Progenitor cell of endocrine pancreas (in vitro differentiated cells): Measurements from ENCODE around the gene ZBTB1. TPM values are rescaled to one million over a fixed set of nuclear protein-coding genes. Genes with fewer than 3 reads are reported as not detected.
A peak's percentile ranks its signal among the peaks of the same experiment; 100 is the strongest.

Source experiments
- DNase-seq: peaks from one replicate; pipeline ENCODE4 v3.0.0; 2021; ENCODE audit warnings: low spot score; ENCODE audit not compliant: unreplicated experiment
- H3K27ac Mint-ChIP-seq: 2 replicates; pipeline ENCODE4 v1.8.0; 2021; ENCODE audit warnings: mild to moderate bottlenecking, moderate library complexity, mixed read lengths
- H3K27me3 Mint-ChIP-seq: 2 replicates; pipeline ENCODE4 v1.8.0; 2021; ENCODE audit warnings: mixed read lengths
- H3K36me3 Mint-ChIP-seq: 2 replicates; pipeline ENCODE4 v1.8.0; 2022; ENCODE audit warnings: mixed read lengths; ENCODE audit not compliant: insufficient read depth
- H3K4me1 Mint-ChIP-seq: 2 replicates; pipeline ENCODE4 v1.8.0; 2021; ENCODE audit warnings: low read depth, mixed read lengths
- H3K4me3 Mint-ChIP-seq: 2 replicates; pipeline ENCODE4 v1.8.0; 2021; ENCODE audit warnings: low read depth, mild to moderate bottlenecking, moderate library complexity, mixed read lengths
- H3K9me3 Mint-ChIP-seq: 2 replicates; pipeline ENCODE4 v1.8.0; 2021; ENCODE audit warnings: low read depth, mixed read lengths
- total RNA-seq: library from RNA; stranded (reverse); gene quantifications from 2 replicates; pipeline ENCODE4 v1.2.1, GENCODE V29; 2021
- TF ChIP-seq, protein P1 (sequence below): fragments of 200-600 bp; sonication (generic); IDR thresholded peaks from one replicate; pipeline ENCODE4 v1.5.0; 2021; ENCODE audit warnings: antibody characterized with exemption, mild to moderate bottlenecking; ENCODE audit not compliant: unreplicated experiment

The ZBTB1 gene
- total RNA-seq, 1 donor from 2014 or later = 43.6 TPM

DNA sequence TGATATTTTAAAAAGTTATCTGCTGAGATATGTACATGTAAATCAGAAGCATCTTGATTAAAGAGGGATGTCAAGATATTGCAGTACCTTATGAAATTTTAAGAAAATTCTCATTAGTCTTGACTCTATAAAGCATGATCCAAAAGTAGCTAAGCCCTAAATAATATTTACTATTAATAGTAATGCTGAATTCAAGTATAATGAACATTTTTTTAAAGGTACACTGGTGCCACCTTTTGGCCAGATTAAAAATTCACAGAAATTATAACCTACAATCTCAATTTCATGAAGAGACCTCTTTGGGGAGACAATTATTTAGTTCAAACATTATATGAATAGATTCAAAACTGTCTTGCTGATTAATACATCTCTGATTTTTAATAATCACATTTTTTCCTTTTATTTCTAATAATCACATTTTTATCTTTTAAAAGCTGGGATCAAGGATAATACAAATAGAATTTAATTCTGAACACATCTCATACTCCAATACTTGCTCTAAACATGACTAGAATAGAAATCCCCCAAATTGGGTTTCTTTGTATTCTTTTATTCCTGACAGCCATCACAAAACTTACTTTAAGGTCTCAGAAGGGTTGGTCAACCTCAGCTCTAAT, 25.8 kb upstream of the ZBTB1 start:
- H3K27me3 Mint-ChIP-seq = no peaks in the 10 kb centered on the region
- H3K4me3 Mint-ChIP-seq = no peak overlapping the region
- TF ChIP-seq, protein P1, sequence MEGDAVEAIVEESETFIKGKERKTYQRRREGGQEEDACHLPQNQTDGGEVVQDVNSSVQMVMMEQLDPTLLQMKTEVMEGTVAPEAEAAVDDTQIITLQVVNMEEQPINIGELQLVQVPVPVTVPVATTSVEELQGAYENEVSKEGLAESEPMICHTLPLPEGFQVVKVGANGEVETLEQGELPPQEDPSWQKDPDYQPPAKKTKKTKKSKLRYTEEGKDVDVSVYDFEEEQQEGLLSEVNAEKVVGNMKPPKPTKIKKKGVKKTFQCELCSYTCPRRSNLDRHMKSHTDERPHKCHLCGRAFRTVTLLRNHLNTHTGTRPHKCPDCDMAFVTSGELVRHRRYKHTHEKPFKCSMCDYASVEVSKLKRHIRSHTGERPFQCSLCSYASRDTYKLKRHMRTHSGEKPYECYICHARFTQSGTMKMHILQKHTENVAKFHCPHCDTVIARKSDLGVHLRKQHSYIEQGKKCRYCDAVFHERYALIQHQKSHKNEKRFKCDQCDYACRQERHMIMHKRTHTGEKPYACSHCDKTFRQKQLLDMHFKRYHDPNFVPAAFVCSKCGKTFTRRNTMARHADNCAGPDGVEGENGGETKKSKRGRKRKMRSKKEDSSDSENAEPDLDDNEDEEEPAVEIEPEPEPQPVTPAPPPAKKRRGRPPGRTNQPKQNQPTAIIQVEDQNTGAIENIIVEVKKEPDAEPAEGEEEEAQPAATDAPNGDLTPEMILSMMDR = peak; percentile 49
- no peaks in the 10 kb centered on the region for H3K9me3 Mint-ChIP-seq
- no peak overlapping the region for H3K27ac Mint-ChIP-seq
- no peaks in the 10 kb centered on the region for H3K4me1 Mint-ChIP-seq
- peaks cover 1% of the 10 kb centered on the region for H3K36me3 Mint-ChIP-seq
- no peak for DNase-seq

DNA sequence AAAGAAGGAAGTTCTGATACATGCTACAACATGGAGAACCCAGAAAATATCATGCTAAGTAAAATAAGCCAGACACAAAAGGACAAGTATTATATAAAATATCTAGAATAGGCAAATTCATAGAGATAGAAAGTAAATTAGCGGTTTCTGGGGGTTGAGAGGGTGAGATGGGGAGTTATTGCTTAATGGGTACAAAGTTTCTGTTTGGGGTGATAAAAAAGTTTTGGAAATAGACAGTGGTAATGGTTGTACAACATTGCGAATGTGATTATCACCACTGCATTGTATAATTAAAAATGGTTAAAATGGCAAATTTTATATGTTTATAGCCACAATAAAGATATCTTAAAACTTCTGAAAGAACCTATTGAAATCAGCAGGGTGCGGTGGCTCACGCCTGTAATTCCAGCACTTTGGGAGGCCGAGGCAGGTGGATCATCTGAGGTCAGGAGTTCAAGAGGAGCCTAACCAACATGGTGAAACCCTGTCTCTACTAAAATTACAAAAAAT, 15.9 kb upstream of the ZBTB1 start:
- Mint-ChIP-seq H3K4me3 (no peak overlapping the region), H3K27ac (no peak overlapping the region), H3K4me1 (no peaks in the 10 kb centered on the region), H3K36me3 (peaks cover 11% of the 10 kb centered on the region), H3K9me3 (no peaks in the 10 kb centered on the region), H3K27me3 (no peaks in the 10 kb centered on the region)
- DNase-seq = no peak
- TF ChIP-seq, protein P1 = no peak

DNA sequence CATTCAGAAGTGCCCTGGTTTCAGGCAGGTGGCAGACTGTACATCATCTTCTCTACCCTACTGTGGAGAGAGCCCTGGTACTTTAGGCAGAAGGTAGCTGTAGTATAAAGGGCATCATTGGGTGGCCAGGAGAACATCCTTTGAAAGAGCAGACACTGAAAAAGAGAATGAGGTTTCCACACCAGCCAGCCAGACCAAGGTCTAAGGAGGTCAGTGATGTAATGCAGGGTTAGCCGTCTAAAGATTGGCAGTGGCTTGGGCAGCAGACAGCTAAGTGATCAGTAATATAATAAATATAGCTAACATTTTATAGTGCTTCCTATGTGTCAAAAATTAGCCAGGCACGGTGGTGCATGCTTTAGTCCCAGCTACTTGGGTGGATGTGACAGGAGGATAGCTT, 12.9 kb upstream of the ZBTB1 start:
- no peaks in the 10 kb centered on the region for H3K27me3 Mint-ChIP-seq
- H3K36me3 Mint-ChIP-seq = peaks cover 11% of the 10 kb centered on the region
- no peak overlapping the region for H3K27ac Mint-ChIP-seq

DNA sequence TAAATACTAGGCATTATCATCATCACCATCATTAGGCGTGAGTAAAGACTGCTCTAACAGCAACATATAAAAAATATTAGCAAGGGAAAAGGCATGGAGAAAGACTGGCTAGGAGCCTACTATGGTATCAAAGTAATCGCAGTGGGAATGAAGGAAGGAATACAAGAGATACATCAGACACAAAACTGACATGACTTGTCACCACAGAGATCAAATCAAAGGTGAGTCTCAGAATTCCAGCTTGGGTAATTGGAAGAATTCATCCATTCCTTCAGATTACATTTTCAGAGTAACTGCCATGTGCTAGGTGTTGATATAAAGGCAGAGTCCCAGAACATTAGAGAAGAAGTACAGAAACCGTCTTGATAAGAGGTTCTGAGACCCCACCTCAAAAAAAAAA, 11.1 kb upstream of the ZBTB1 start:
- Mint-ChIP-seq H3K4me1 (no peaks in the 10 kb centered on the region), H3K9me3 (no peaks in the 10 kb centered on the region), H3K36me3 (peaks cover 4% of the 10 kb centered on the region), H3K4me3 (no peak overlapping the region), H3K27me3 (no peaks in the 10 kb centered on the region), H3K27ac (peak overlapping the region; percentile 8)
- no peak for DNase-seq
- TF ChIP-seq, protein P1 = no peak

More for the DNA sequence above, 12.9 kb upstream of the ZBTB1 start:
- TF ChIP-seq, protein P1 = no peak
- Mint-ChIP-seq H3K4me1 (no peaks in the 10 kb centered on the region), H3K4me3 (no peak overlapping the region), H3K9me3 (no peaks in the 10 kb centered on the region)
- DNase-seq = no peak

DNA sequence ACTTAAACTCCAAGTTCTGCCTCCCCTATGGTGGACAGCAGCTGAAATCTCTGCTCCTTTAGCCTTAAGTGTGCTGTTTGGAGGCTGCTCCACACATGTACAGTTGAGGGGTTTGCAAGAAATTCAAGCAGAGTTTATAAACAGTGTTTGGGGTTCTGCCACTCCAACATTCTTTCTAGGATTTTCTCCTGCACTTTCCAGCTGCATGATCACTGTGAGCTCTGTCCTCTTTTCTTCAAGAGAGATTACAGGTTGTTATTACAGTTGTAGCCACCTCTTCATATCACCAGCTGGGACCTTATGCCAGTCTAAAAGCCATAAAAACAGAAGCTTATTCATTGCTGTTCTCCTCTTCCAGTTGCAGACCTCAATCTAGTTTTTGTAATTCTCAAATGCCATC, 9.3 kb upstream of the ZBTB1 start:
- TF ChIP-seq, protein P1 = no peak
- Mint-ChIP-seq H3K36me3 (peaks cover 3% of the 10 kb centered on the region), H3K4me3 (no peak overlapping the region), H3K9me3 (no peaks in the 10 kb centered on the region), H3K27me3 (no peaks in the 10 kb centered on the region), H3K27ac (no peak overlapping the region), H3K4me1 (peaks cover 3% of the 10 kb centered on the region)
- DNase-seq = no peak
